Gastrocnemius medialis (tissue), 4 donors: ENCODE measurements around the gene RLN3. TPM values are rescaled to one million over a fixed set of nuclear protein-coding genes. Genes with fewer than 3 reads are reported as not detected.

Experiments
- ATAC-seq, 2 donors: fragments of 150-250 bp; one replicate each; pipeline ENCODE4 v1.9.1; 2016
- DNase-seq, 2 donors: peaks; one replicate each; pipeline ENCODE4 v3.0.0-alpha.2; 2019
- H3K27ac ChIP-seq, 4 donors: fragments of 200-600 bp; sonication (generic); 1 replicate in 1 of 4; 2 replicates in 3 of 4; pipeline ENCODE4 v1.5.1; 2016 to 2018; ENCODE audit warnings: mild to moderate bottlenecking in 2 of 4, moderate library complexity in 1 of 4
- H3K27me3 ChIP-seq, 3 donors: fragments of 200-600 bp; sonication (generic) in 2 of 3; 1 replicate in 1 of 3; 2 replicates in 2 of 3; pipeline versions ENCODE4 v1.5.1 to v1.6.0; 2016 to 2019; ENCODE audit warnings: mild to moderate bottlenecking in 1 of 3, moderate library complexity in 1 of 3
- H3K36me3 ChIP-seq, 2 donors: fragments of 200-600 bp; sonication (generic) in 1 of 2; one replicate each; pipeline ENCODE4 v1.5.1; 2017 to 2018
- H3K4me1 ChIP-seq, 2 donors: fragments of 200-600 bp; sonication (generic) in 1 of 2; one replicate each; pipeline ENCODE4 v1.5.1; 2016 to 2017; ENCODE audit warnings: mild to moderate bottlenecking in 2 of 2
- H3K4me3 ChIP-seq, 4 donors: fragments of 200-600 bp; sonication (generic) in 3 of 4; 1 replicate in 1 of 4; 2 replicates in 3 of 4; pipeline ENCODE4 v1.5.1; 2016 to 2019; ENCODE audit warnings: mild to moderate bottlenecking in 2 of 4
- H3K9me3 ChIP-seq, 3 donors: fragments of 200-600 bp; sonication (generic) in 2 of 3; 1 replicate in 1 of 3; 2 replicates in 2 of 3; pipeline ENCODE4 v1.5.1; 2016 to 2019
- CTCF ChIP-seq, 5 experiments: fragments of 450-650 bp in 3 of 5; fragments of 200-600 bp in 2 of 5; sonication (generic) in 2 of 5; IDR thresholded peaks in 4 of 5; conservative IDR thresholded peaks in 1 of 5; 1 replicate in 4 of 5; 2 replicates in 1 of 5; pipeline ENCODE4 v1.5.1; 2016 to 2019; ENCODE audit warnings: antibody characterized with exemption in 5 of 5, mild to moderate bottlenecking in 3 of 5, moderate library complexity in 3 of 5
- POLR2A ChIP-seq, 2 donors: fragments of 450-650 bp; IDR thresholded peaks; one replicate each; pipeline ENCODE4 v1.6.1; 2017; ENCODE audit warnings: antibody characterized with exemption in 2 of 2, mild to moderate bottlenecking in 2 of 2, moderate library complexity in 2 of 2
- in situ Hi-C, 4 donors: fragments of 200-750 bp; cut with MboI; loops; one replicate each; pipeline versions ENCODE4 v1.15.0 to v1.8.0; 2017; ENCODE audit warnings: low sequenced_read_pairs in 4 of 4
- intact Hi-C: fragments of 100-400 bp; cut with DNase I; formaldehyde crosslinking; loops from one replicate; pipeline ENCODE4 v1.15.1; 2023; ENCODE audit warnings: low total_unique reads
- total RNA-seq, 4 donors: library from RNA; depleted of rRNA; stranded (reverse); fragments of >200 nt; gene quantifications; one replicate each; pipeline versions ENCODE4 v1.1.0 to v1.2.3, GENCODE V29; 2016

The RLN3 gene
- total RNA-seq, 4 donors from 2014 or later, result not detected

DNA sequence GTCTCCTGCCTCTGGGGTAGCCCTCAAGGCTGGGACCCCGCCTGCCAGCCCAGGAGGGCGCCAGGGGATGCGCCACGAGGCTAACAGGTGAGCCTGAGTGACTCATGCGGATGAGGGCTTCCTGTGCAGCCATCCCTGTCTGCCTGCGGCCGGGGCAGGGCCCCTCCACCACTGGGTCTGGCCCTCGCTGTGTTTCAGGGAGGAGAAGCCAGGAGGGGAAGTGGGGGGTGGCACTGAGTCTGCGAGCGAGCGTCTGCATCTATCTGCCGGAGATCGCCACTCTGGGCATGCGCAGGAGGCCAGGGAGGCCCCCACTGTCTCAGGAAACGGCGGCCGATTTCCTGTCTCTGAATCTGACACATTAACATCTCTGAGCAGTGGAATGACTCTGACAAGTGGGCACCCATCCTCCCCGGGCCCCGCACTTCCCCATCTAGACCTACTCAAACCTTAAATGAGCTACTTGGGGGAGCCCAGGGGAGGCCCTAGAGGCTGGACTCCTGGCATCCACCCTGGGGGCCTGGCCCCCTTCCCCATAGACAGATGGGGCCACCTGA lies 41.5 kb upstream of the RLN3 start:
- peak; percentile 65 to 74 for DNase-seq
- Histone ChIP-seq H3K4me1 (peaks cover 35 to 37% of the 10 kb centered on the region in 2 donors), H3K27ac (peak overlapping the region; percentile 85 to 97 (median 90)), H3K36me3 (no peaks in the 10 kb centered on the region), H3K27me3 (no peaks in the 10 kb centered on the region), H3K4me3 (peak overlapping the region in 3 of 4 donors; percentile 15 to 47 (median 39)), H3K9me3 (no peaks in the 10 kb centered on the region)
- in situ Hi-C loops, result no loop called here
- peak; percentile 4 to 9 for ATAC-seq
- TF ChIP-seq POLR2A (IDR thresholded peaks at IDR 0.05), result no peak
- TF ChIP-seq CTCF (IDR thresholded peaks at IDR 0.05 in 4 of 5, conservative IDR thresholded peaks at IDR 0.05 in 1 of 5), result no peak
- intact Hi-C loops, result no loop called here

- TF ChIP-seq CTCF (IDR thresholded peaks at IDR 0.05 in 4 of 5, conservative IDR thresholded peaks at IDR 0.05 in 1 of 5), result no peak
- peak; percentile 14 to 40 for TF ChIP-seq POLR2A (IDR thresholded peaks at IDR 0.05)
- peak overlapping the region; percentile 14 to 47 (median 27) for H3K4me3 ChIP-seq
- DNase-seq (peak; percentile 93 to 98), ATAC-seq (peak; percentile 86 to 88)
- peak overlapping the region; percentile 85 to 97 (median 90) for H3K27ac ChIP-seq
- no peaks in the 10 kb centered on the region for H3K27me3 ChIP-seq
- in situ Hi-C loops, result no loop called here
- intact Hi-C loops, result loop anchor here (1.0 kb wide), 1 partner anchor 30 kb away; no protein-coding TSS in a partner anchor
- no peaks in the 10 kb centered on the region for H3K9me3 ChIP-seq
- H3K36me3 ChIP-seq, result no peaks in the 10 kb centered on the region
- peaks cover 35 to 37% of the 10 kb centered on the region in 2 donors for H3K4me1 ChIP-seq
These were observed 40.7 kb upstream of the RLN3 start for GRCh38 chr19:13987101-13987890.

DNA sequence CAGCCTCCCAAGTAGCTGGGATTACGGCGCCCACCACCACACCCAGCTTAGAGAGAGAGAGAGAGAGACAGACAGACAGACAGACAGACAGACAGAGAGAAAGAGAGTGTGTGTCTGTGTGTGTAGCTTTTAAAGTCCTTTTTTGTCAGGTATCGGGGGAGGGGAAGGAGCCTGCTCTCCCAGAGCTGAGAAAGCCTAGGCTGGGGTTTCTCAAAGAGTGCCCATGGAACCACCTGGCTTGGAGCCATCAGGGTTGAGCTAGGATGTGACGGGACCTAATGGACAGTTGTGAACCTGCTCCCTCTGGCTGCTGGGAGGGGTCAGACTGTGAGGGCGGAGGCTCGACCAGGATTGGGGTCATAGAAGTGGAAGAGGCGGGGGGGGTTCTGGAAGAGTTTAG lies 38.5 kb upstream of the RLN3 start:
- no peaks in the 10 kb centered on the region for H3K36me3 ChIP-seq
- H3K9me3 ChIP-seq, result no peaks in the 10 kb centered on the region
- DNase-seq (no peak), ATAC-seq (no peak)
- H3K4me3 ChIP-seq, result no peak overlapping the region
- intact Hi-C loops (no loop called here), in situ Hi-C loops (no loop called here)
- peak overlapping the region; percentile 49 to 97 (median 86) for H3K27ac ChIP-seq
- TF ChIP-seq CTCF (IDR thresholded peaks at IDR 0.05 in 4 of 5, conservative IDR thresholded peaks at IDR 0.05 in 1 of 5) (no peak), POLR2A (IDR thresholded peaks at IDR 0.05) (no peak)
- H3K27me3 ChIP-seq, result no peaks in the 10 kb centered on the region
- peaks cover 35 to 37% of the 10 kb centered on the region in 2 donors for H3K4me1 ChIP-seq

DNA sequence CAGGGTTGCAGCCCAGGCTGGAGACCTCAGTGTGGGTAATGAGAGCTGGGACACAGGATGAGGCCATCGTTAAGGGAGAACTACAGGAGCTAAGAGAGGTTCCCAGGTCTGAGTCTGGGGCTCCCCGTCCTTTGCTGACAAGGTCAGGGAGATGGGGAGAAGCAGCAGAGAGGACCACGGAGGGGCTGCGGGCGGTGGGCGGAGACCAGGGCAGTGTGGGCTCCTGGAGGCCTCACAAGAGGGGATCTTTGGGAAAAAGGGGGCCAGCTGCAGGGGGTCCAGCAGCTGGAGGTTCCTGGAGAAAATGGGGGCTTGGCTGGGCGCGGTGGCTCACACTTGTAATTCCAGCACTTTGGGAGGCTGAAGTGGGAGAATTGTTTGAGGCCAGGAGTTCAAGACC lies 37.9 kb upstream of the RLN3 start:
- intact Hi-C loops (no loop called here), in situ Hi-C loops (no loop called here)
- Histone ChIP-seq H3K9me3 (no peaks in the 10 kb centered on the region), H3K4me3 (no peak overlapping the region), H3K36me3 (no peaks in the 10 kb centered on the region), H3K27ac (peak overlapping the region in 3 of 4 donors; percentile 85 to 97 (median 88)), H3K4me1 (peaks cover 37 to 40% of the 10 kb centered on the region in 2 donors), H3K27me3 (no peaks in the 10 kb centered on the region)
- TF ChIP-seq POLR2A (IDR thresholded peaks at IDR 0.05) (no peak), CTCF (IDR thresholded peaks at IDR 0.05 in 4 of 5, conservative IDR thresholded peaks at IDR 0.05 in 1 of 5) (no peak)
- no peak for DNase-seq
- ATAC-seq, result no peak
